Measurements from ENCODE around the gene PLSCR4. TPM values are rescaled to one million over a fixed set of nuclear protein-coding genes. Genes with fewer than 3 reads are reported as not detected.
A peak's percentile ranks its signal among the peaks of the same experiment; 100 is the strongest.
"Not testable (repeated sequence)": the region's sequence is repeated elsewhere in the genome, so short reads cannot be mapped to it uniquely, and the experiment has no call there.

The PLSCR4 gene
- total RNA-seq (2021), result 1.3 and 2.4 TPM in 2 replicates
- Bru-seq, nascent RNA, result percentile 44 among the genes with signal in this experiment
- BruChase-seq, experiment 1, labeled RNA remaining after a 2-hour chase, result percentile 53 among the genes with signal in this experiment
- percentile 33 among the genes with signal in this experiment for BruChase-seq, experiment 2, labeled RNA remaining after a 6-hour chase
- long read RNA-seq, partial matches to known transcripts, result 2 of 3 reads
- long read RNA-seq, other reads (novel, unspliced or antisense), result 1 of 3 reads

DNA sequence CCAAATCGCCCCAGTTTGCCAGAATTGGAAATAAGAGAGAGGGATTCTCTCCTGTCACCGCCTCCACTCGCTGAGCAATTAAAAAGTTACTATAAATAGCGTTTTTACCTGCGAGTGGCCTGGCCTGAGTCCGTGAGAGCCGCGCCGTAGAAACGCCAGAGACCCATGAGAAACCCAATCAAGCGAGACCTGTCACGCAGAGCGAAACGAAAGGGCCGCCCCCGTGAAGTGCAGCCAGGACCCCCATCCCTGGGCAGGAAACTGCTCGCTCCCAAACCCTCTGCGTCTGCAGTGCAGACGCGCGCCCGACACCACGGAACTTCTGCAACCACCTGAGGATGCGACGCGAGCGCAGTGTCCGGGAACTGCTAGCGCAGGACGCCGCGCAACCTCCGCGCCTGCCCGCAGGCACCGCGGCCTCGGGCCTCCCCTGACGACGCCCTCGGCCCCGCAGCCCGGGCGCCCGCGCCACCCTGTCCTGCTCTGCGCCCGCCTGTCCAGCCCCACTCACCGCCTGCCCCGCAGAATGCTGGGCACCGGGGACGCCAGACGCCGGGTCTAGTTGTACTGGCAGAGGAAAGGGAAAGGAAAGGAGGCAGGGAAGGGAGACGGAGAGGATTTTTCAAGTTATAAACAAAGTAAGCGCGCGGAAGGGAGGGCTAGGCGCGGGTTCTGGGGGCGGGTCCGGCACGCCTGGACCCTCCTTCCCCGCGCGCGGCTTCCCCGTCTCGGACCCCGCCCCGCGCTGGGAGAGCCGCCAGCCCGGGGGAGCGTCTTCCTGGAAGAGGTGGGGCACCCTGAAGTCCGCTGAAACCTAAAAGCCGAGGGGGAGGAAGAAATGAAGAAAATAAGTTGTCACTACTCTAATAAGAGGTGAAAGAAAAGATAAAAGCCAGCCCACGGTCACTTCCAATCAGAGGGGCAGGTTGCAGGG, at the start of gene PLSCR4:
Gene PLSCR4, minus strand, starts transcription at position 657 of the 934 bp plus-strand sequence. CDS start 29,034 bp downstream, outside the sequence.
- intact Hi-C loops (cut with micrococcal nuclease; ENCODE audit: unreplicated experiment), result no loop called here
- no peaks in the 10 kb centered on the region for H3K9me3 ChIP-seq (ENCODE audit: low read depth, low read length, poor library complexity, severe bottlenecking)
- peaks cover 9% of the 10 kb centered on the region for H3K27me3 ChIP-seq (replicated peaks; ENCODE audit: insufficient read depth, low read depth, low read length, poor library complexity)
- H3K4me3 ChIP-seq (ENCODE audit: low read depth, low read length, poor library complexity, severe bottlenecking), result peak within 1 kb of the TSS; percentile 77
- H3K36me3 ChIP-seq (ENCODE audit: insufficient read depth, low read length, poor library complexity, severe bottlenecking), result no peaks in the 10 kb centered on the region
- no peak within 1 kb of the TSS for H3K27ac ChIP-seq (ENCODE audit: low read depth, low read length, poor library complexity, severe bottlenecking)
- no peak for TF ChIP-seq EZH2 (IDR thresholded peaks at IDR 0.05; ENCODE audit: borderline replicate concordance, low read depth, low read length, poor library complexity, severe bottlenecking)
- TF ChIP-seq CTCF (conservative IDR thresholded peaks at IDR 0.05; ENCODE audit: low read depth, low read length), result no peak
- POLR2A ChIA-PET (ENCODE audit: low non-redundant PET), result no interaction called here
- CTCF ChIA-PET, result no interaction called here
- DNase-seq (ENCODE audit: low spot score), result peak; percentile 60
- H3K4me1 ChIP-seq (ENCODE audit: insufficient read depth, low read length, poor library complexity, severe bottlenecking), result no peaks in the 10 kb centered on the region
- BruUV-seq (replicated peaks), result no TSS peak

DNA sequence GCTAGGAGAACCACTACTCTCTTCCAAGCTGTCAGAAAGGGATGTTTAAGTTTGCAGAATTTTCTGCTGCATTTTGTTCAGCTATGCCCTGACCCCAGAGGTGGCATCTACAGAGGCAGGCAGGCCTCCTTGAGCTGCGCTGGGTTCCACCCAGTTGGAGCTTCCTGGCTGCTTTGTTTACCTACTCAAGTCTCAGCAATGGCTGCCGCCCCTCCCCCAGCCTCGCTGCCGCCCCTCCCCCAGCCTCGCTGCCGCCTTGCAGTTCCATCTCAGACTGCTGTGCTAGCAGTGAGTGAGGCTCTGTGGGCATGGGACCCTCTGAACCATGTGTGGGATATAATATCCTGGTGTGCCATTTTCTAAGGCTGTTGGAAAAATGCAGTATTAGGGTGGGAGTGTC, 42.5 kb upstream of the PLSCR4 start:
- POLR2A ChIA-PET (ENCODE audit: low non-redundant PET); H3K27ac ChIP-seq (ENCODE audit: low read depth, low read length, poor library complexity, severe bottlenecking); intact Hi-C loops (cut with micrococcal nuclease; ENCODE audit: unreplicated experiment); H3K27me3 ChIP-seq (replicated peaks; ENCODE audit: insufficient read depth, low read depth, low read length, poor library complexity); H3K9me3 ChIP-seq (ENCODE audit: low read depth, low read length, poor library complexity, severe bottlenecking); H3K4me1 ChIP-seq (ENCODE audit: insufficient read depth, low read length, poor library complexity, severe bottlenecking); CTCF ChIA-PET; BruUV-seq (replicated peaks); DNase-seq (ENCODE audit: low spot score); H3K4me3 ChIP-seq (ENCODE audit: low read depth, low read length, poor library complexity, severe bottlenecking); H3K36me3 ChIP-seq (ENCODE audit: insufficient read depth, low read length, poor library complexity, severe bottlenecking): not testable (repeated sequence)

GRCh38 chr3:146283781-146284445, 33.0 kb upstream of the PLSCR4 start:
- no peaks in the 10 kb centered on the region for H3K36me3 ChIP-seq (ENCODE audit: insufficient read depth, low read length, poor library complexity, severe bottlenecking)
- BruUV-seq (replicated peaks), result no TSS peak
- no peaks in the 10 kb centered on the region for H3K9me3 ChIP-seq (ENCODE audit: low read depth, low read length, poor library complexity, severe bottlenecking)
- no peak overlapping the region for H3K27ac ChIP-seq (ENCODE audit: low read depth, low read length, poor library complexity, severe bottlenecking)
- TF ChIP-seq EZH2 (IDR thresholded peaks at IDR 0.05; ENCODE audit: borderline replicate concordance, low read depth, low read length, poor library complexity, severe bottlenecking) (no peak), CTCF (conservative IDR thresholded peaks at IDR 0.05; ENCODE audit: low read depth, low read length) (no peak)
- no peaks in the 10 kb centered on the region for H3K4me1 ChIP-seq (ENCODE audit: insufficient read depth, low read length, poor library complexity, severe bottlenecking)
- CTCF ChIA-PET, result no interaction called here
- POLR2A ChIA-PET (ENCODE audit: low non-redundant PET), result no interaction called here
- no peak for DNase-seq (ENCODE audit: low spot score)
- intact Hi-C loops (cut with micrococcal nuclease; ENCODE audit: unreplicated experiment), result no loop called here
- no peak overlapping the region for H3K4me3 ChIP-seq (ENCODE audit: low read depth, low read length, poor library complexity, severe bottlenecking)
- no peaks in the 10 kb centered on the region for H3K27me3 ChIP-seq (replicated peaks; ENCODE audit: insufficient read depth, low read depth, low read length, poor library complexity)
